ENCODE results near the gene CACNG3. TPM values are rescaled to one million over a fixed set of nuclear protein-coding genes. Genes with fewer than 3 reads are reported as not detected.
"Not testable (repeated sequence)": the region's sequence is repeated elsewhere in the genome, so short reads cannot be mapped to it uniquely, and the experiment has no call there.

CACNG3 gene
- total and polyA plus RNA-seq, 10 donors: not detected

DNA sequence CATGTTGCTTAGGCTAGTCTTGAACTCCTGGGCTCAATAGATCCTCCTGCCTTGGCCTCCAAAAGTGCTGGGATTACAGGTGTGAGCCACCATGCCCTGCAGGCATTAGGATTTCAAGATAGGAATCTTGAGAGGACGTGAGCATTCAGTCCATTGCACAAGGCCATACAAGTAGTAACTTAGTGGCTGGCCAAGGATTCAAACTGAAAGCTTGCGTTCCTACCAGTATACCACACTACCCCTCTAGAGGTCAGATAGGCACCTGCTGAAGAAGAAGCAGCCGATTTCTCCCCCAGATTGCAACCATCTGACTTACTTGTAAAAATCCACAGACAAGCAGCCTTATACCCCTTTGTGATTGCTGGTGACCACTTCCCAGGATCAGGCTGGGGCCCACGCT lies 80.9 kb downstream of the CACNG3 start:
- no peak for DNase-seq
- intact Hi-C loops (cut with DNase I; ENCODE audit: low total_unique reads): no loop called here
- H3K4me1 ChIP-seq: no peaks in the 10 kb centered on the region
- H3K27me3 ChIP-seq (replicated peaks in 1 of 7): no peaks in the 10 kb centered on the region
- TF ChIP-seq, protein P1, sequence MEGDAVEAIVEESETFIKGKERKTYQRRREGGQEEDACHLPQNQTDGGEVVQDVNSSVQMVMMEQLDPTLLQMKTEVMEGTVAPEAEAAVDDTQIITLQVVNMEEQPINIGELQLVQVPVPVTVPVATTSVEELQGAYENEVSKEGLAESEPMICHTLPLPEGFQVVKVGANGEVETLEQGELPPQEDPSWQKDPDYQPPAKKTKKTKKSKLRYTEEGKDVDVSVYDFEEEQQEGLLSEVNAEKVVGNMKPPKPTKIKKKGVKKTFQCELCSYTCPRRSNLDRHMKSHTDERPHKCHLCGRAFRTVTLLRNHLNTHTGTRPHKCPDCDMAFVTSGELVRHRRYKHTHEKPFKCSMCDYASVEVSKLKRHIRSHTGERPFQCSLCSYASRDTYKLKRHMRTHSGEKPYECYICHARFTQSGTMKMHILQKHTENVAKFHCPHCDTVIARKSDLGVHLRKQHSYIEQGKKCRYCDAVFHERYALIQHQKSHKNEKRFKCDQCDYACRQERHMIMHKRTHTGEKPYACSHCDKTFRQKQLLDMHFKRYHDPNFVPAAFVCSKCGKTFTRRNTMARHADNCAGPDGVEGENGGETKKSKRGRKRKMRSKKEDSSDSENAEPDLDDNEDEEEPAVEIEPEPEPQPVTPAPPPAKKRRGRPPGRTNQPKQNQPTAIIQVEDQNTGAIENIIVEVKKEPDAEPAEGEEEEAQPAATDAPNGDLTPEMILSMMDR (IDR thresholded peaks at IDR 0.05 in 8 of 11, conservative IDR thresholded peaks at IDR 0.05 in 3 of 11): no peak
- TF ChIP-seq POLR2A (IDR thresholded peaks at IDR 0.05) (no peak), POLR2AphosphoS5 (IDR thresholded peaks at IDR 0.05) (no peak)
- no peak overlapping the region for H3K27ac ChIP-seq
- peaks cover 0 to 19% (median 13%) of the 10 kb centered on the region in 8 donors for H3K9me3 ChIP-seq
- 64 to 82% (median 77%) methylated on average over 4 of the region's 4 CpGs for WGBS, 5 donors
- no peaks in the 10 kb centered on the region for H3K36me3 ChIP-seq
- no peak overlapping the region for H3K4me3 ChIP-seq

DNA sequence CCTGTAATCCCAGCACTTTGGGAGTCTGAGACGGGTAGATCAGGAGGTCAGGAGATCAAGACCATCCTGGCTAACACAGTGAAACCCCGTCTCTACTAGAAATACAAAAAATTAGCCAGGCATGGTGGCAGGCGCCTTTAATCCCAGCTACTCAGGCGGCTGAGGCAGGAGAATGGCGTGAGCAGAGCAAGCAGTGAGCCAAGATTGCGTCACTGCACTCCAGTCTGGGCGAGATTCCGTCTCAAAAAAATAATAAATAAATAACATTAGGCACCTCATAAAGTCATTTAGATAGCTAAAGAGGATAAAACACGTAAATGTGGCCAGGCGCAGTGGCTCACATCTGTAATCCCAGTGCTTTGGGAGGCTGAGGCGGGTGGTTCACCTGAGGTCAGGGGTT lies 87.7 kb downstream of the CACNG3 start:
- WGBS, 5 donors: 85 to 88% (median 88%) methylated on average over 11 of the region's 11 CpGs
- H3K36me3 ChIP-seq; H3K27ac ChIP-seq; intact Hi-C loops (cut with DNase I; ENCODE audit: low total_unique reads); DNase-seq; H3K4me1 ChIP-seq; H3K4me3 ChIP-seq; H3K27me3 ChIP-seq (replicated peaks in 1 of 7); H3K9me3 ChIP-seq: not testable (repeated sequence)

DNA sequence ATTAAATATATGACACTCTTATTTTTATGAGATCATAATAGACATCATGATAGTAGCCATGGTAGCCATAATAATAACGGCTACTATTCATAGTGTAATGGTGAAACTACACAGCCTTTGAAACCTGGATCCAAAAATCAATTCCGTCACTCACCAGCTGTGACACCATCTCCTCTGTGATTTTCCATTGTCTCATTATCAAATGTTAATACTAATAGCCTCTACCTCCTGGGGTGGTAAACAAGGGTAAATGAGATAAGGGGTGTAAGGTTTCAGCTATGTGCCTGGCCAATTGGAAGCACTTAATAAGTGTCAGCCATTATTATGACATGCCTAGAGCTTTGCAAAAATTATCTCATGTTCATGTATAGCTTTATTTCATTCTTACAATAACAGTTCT lies 88.6 kb downstream of the CACNG3 start:
- Histone ChIP-seq H3K36me3 (no peaks in the 10 kb centered on the region), H3K27ac (no peak overlapping the region), H3K27me3 (replicated peaks in 1 of 7) (peaks cover 0 to 8% (median 0%) of the 10 kb centered on the region in 7 donors), H3K4me1 (no peaks in the 10 kb centered on the region), H3K4me3 (no peak overlapping the region), H3K9me3 (no peaks in the 10 kb centered on the region)
- 82 to 91% (median 88%) methylated on average over 2 of the region's 2 CpGs for WGBS, 5 donors
- intact Hi-C loops (cut with DNase I; ENCODE audit: low total_unique reads): no loop called here
- TF ChIP-seq, protein P1 (IDR thresholded peaks at IDR 0.05 in 8 of 11, conservative IDR thresholded peaks at IDR 0.05 in 3 of 11): no peak
- TF ChIP-seq POLR2A (IDR thresholded peaks at IDR 0.05): no peak
- TF ChIP-seq POLR2AphosphoS5 (IDR thresholded peaks at IDR 0.05): no peak
- no peak for DNase-seq

DNA sequence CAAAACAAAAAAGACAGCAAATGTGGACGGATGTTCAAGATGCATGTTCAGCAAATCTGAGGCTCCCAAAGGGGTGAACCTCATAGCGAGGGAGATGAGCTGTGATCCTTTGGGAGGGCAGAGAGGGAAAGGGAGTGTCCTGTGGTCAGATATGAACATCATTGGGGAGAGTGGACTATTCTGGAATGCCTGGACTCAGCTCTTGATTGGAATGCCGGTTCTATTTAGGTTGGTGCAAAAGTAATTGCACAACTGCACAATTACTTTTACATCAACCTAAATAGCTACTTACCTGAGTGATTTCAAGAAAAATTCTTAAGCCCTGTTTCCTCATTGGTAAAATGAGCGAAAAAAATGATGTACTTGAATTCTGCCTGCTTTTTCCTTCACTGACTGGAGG lies 89.6 kb downstream of the CACNG3 start:
- no peak for TF ChIP-seq POLR2A (IDR thresholded peaks at IDR 0.05)
- TF ChIP-seq POLR2AphosphoS5 (IDR thresholded peaks at IDR 0.05): no peak
- TF ChIP-seq, protein P1 (IDR thresholded peaks at IDR 0.05 in 8 of 11, conservative IDR thresholded peaks at IDR 0.05 in 3 of 11): no peak
- WGBS, 5 donors: 76 to 83% (median 82%) methylated on average over 4 of the region's 4 CpGs
- intact Hi-C loops (cut with DNase I; ENCODE audit: low total_unique reads): no loop called here
- Histone ChIP-seq H3K27ac (no peak overlapping the region), H3K36me3 (no peaks in the 10 kb centered on the region), H3K27me3 (replicated peaks in 1 of 7) (peaks cover 0 to 8% (median 0%) of the 10 kb centered on the region in 7 donors), H3K9me3 (no peaks in the 10 kb centered on the region), H3K4me3 (no peak overlapping the region), H3K4me1 (no peaks in the 10 kb centered on the region)
- no peak for DNase-seq

DNA sequence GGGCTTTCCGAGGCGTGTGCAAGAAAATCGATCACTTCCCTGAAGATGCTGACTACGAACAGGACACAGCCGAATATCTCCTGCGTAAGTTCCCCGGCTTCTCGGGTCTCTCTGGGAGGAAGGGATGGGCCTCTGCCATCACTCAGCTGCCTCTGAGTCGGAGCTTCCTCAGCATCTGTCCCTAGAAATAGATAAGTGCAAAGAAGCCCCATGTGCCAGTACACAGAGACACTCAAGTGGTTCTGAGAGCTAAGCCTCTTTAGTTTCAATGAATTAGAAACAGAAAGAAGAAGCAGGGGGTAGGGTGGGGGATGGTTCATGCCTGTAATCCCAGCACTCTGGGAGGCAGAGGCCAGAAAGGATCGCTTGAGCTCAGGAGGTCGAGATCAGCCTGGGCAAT lies 90.6 kb downstream of the CACNG3 start:
- peaks cover 0 to 8% (median 0%) of the 10 kb centered on the region in 7 donors for H3K27me3 ChIP-seq (replicated peaks in 1 of 7)
- intact Hi-C loops (cut with DNase I; ENCODE audit: low total_unique reads): no loop called here
- WGBS, 5 donors: 70 to 79% (median 73%) methylated on average over 11 of the region's 11 CpGs
- no peaks in the 10 kb centered on the region for H3K36me3 ChIP-seq
- H3K4me3 ChIP-seq: no peak overlapping the region
- no peaks in the 10 kb centered on the region for H3K4me1 ChIP-seq
- DNase-seq: no peak
- TF ChIP-seq, protein P1 (IDR thresholded peaks at IDR 0.05 in 8 of 11, conservative IDR thresholded peaks at IDR 0.05 in 3 of 11): no peak
- TF ChIP-seq POLR2AphosphoS5 (IDR thresholded peaks at IDR 0.05): no peak
- TF ChIP-seq POLR2A (IDR thresholded peaks at IDR 0.05): no peak
- no peaks in the 10 kb centered on the region for H3K9me3 ChIP-seq
- H3K27ac ChIP-seq: no peak overlapping the region

Data from spleen (tissue), 11 donors.